Fibroblast of pulmonary artery (primary cell): ENCODE data around the gene FLYWCH2.

Experiments
- DNase-seq: peaks from one replicate; pipeline ENCODE4 v3.0.0-alpha.2; 2010; ENCODE audit warnings: low read depth
- H3K4me3 ChIP-seq: replicated peaks from 2 replicates; pipeline ENCODE4 v1.5.1; 2011; ENCODE audit warnings: low read depth, mild to moderate bottlenecking, control low read depth, low read length, moderate library complexity
- CTCF ChIP-seq: IDR thresholded peaks from 2 replicates; pipeline ENCODE4 v1.5.1; 2011; ENCODE audit warnings: mild to moderate bottlenecking, control low read depth, low read length, inconsistent platforms; ENCODE audit errors: missing control alignments

Gene FLYWCH2

GRCh38 chr16:2846511-2847310, 36.3 kb upstream of the FLYWCH2 start:
- peak; percentile 51 for DNase-seq
- TF ChIP-seq CTCF, result no peak
- no peak overlapping the region for H3K4me3 ChIP-seq

DNA sequence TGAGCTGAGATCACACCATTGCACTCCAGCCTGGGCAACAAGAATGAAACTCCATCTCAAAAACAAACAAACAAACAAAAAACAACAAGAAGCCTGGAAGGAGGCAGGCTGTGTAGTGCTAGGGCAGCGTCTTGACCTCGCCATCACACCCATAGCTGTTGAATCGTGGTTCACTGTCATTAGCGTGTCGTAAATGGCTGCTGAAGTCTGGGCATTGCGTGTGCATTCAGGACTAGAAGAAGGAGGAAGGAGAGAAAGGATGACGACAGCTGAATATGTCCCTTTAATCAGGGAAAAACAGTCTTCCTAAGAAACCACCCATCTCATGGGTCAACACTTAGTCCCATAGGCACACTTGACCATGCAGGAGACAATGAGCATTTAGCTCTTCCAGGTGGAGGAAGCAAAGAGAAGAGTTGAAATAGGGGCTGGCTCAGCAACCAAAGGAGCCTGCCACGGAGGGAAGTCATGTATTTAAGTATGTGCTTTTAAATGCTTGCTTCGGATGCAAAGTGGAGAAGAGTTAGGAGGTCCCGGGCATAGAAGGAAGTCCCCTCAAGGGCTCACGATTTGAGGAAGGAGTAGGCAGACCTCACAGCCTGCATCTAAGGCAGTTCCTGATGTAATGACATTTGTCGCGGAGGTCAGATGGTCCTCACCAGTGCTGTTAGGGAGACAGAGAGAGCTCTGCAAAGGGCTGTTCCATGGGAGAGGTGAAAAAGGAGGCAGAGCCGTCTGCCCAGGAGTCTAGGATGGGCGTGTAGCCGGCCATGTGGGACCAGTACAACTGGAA, 33.9 kb upstream of the FLYWCH2 start:
- DNase-seq, result no peak
- TF ChIP-seq CTCF, result no peak
- H3K4me3 ChIP-seq, result no peak overlapping the region

- H3K4me3 ChIP-seq, result no peak overlapping the region
- no peak for TF ChIP-seq CTCF
- no peak for DNase-seq
These were observed 30.8 kb upstream of the FLYWCH2 start for GRCh38 chr16:2852003-2852730.

GRCh38 chr16:2852731-2853507, 30.1 kb upstream of the FLYWCH2 start:
- no peak for DNase-seq
- TF ChIP-seq CTCF, result no peak
- no peak overlapping the region for H3K4me3 ChIP-seq

DNA sequence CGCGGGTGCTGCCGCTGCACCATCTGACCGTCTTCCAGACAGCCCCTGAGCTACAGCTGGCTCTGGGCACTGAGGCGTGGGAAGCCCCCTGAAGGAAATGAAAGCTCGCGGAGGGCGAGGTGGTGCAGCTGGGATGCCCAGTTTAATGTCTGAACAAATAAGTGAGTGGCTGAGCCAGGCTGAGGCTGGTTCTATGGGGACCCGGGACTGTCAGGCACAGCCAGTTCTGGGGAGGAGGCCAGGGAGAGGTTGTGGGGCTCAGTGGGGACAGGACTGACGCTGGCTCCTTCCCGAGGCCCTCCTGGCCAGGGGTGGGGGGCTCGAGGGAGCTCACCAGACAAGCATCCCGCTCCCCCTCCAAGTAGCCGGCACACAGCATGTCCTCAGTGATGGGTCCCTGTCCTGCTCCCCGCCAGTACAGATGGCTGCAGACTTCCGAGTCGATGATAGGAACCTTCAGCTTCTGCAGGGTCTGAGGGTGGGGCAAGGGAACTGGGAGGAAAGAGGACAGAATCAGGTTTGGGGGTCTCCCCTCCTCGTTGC, 29.4 kb upstream of the FLYWCH2 start:
- H3K4me3 ChIP-seq, result no peak overlapping the region
- TF ChIP-seq CTCF, result no peak
- DNase-seq, result no peak

- DNase-seq, result no peak
- no peak overlapping the region for H3K4me3 ChIP-seq
- TF ChIP-seq CTCF, result peak; percentile 54
These were observed 28.2 kb upstream of the FLYWCH2 start for GRCh38 chr16:2854700-2855309.
